H1 (cell line): ENCODE measurements around the gene UHRF2. TPM values are rescaled to one million over a fixed set of nuclear protein-coding genes. Genes with fewer than 3 reads are reported as not detected.

Source experiments
- CTCF ChIA-PET: fragments of 300-600 bp; sonication (Branson Sonifier 250); formaldehyde crosslinking; loops from one replicate; lab custom pipeline; 2021; ENCODE audit not compliant: partially characterized antibody; lab: Charles Lee
- POLR2A ChIA-PET: fragments of 300-600 bp; sonication (Branson Sonifier 250); formaldehyde crosslinking; loops from one replicate; lab custom pipeline; 2021; ENCODE audit warnings: inconsistent platforms; ENCODE audit not compliant: partially characterized antibody; lab: Charles Lee
- DNase-seq, 2 experiments: peaks; one replicate each; pipeline versions ENCODE4 v3.0.0 to v3.0.0-alpha.2; 2010 to 2022; ENCODE audit warnings: low spot score in 2 of 2, low read depth in 1 of 2, mixed read lengths in 1 of 2
- FAIRE-seq: peaks from 2 replicates; lab custom pipeline; 2011; peaks lifted over from hg19 to GRCh38; lab: Jason Lieb, UNC
- H2AFZ ChIP-seq: 2 replicates; pipeline ENCODE4 v1.8.1; 2012; ENCODE audit warnings: low read length, inconsistent platforms
- H2AK5ac ChIP-seq: 2 replicates; pipeline ENCODE4 v1.6.1; 2013; ENCODE audit warnings: low read depth, low read length
- H2BK120ac ChIP-seq: replicated peaks from 2 replicates; pipeline ENCODE3; 2013; ENCODE audit warnings: low read depth, low read length, inconsistent platforms
- H2BK12ac ChIP-seq: 2 replicates; pipeline ENCODE4 v1.6.1; 2013; ENCODE audit warnings: low read depth, low read length
- H2BK15ac ChIP-seq: 2 replicates; pipeline ENCODE4 v1.6.1; 2013; ENCODE audit warnings: low read length
- H2BK20ac ChIP-seq: 2 replicates; pipeline ENCODE4 v1.6.1; 2013; ENCODE audit warnings: low read length
- H2BK5ac ChIP-seq: 2 replicates; pipeline ENCODE4 v1.6.1; 2013; ENCODE audit warnings: low read depth, low read length
- H3K14ac ChIP-seq: 2 replicates; pipeline ENCODE4 v1.6.1; 2013; ENCODE audit warnings: inconsistent platforms; ENCODE audit not compliant: insufficient read length
- H3K18ac ChIP-seq: 2 replicates; pipeline ENCODE4 v1.6.1; 2013; ENCODE audit warnings: low read length; ENCODE audit errors: extremely low read depth
- H3K23ac ChIP-seq: 2 replicates; pipeline ENCODE4 v1.6.1; 2013; ENCODE audit warnings: inconsistent platforms; ENCODE audit not compliant: insufficient read length
- H3K23me2 ChIP-seq: 2 replicates; pipeline ENCODE4 v1.6.1; 2013; ENCODE audit warnings: low read depth, low read length
- H3K27ac ChIP-seq: 2 replicates; pipeline ENCODE4 v1.6.1; 2011; ENCODE audit warnings: low read depth, low read length, inconsistent platforms
- H3K27me3 ChIP-seq, 4 experiments: replicated peaks in 1 of 4; 1 replicate in 1 of 4; 2 replicates in 3 of 4; pipeline versions ENCODE4 v1.6.1 to v1.8.1; 2011 to 2013; ENCODE audit warnings: low read length in 3 of 4, mild to moderate bottlenecking in 3 of 4, inconsistent platforms in 2 of 4, mixed read lengths in 2 of 4, moderate library complexity in 1 of 4; ENCODE audit not compliant: control insufficient read depth in 3 of 4, insufficient read depth in 3 of 4; ENCODE audit errors: extremely low read depth in 1 of 4
- H3K36me3 ChIP-seq, 4 experiments: 2 replicates each; pipeline versions ENCODE4 v1.6.1 to v1.8.1; 2011 to 2013; ENCODE audit warnings: mild to moderate bottlenecking in 4 of 4, low read length in 3 of 4, moderate library complexity in 2 of 4, control low read depth in 1 of 4, inconsistent platforms in 1 of 4; ENCODE audit not compliant: insufficient read depth in 4 of 4, control insufficient read depth in 2 of 4
- H3K4ac ChIP-seq: replicated peaks from 2 replicates; pipeline ENCODE3; 2013; ENCODE audit warnings: low read length, low read depth, mixed read lengths, inconsistent platforms; ENCODE audit not compliant: insufficient read length
- H3K4me1 ChIP-seq, 4 experiments: replicated peaks in 1 of 4; 1 replicate in 1 of 4; 2 replicates in 3 of 4; pipeline versions ENCODE4 v1.6.1 to v1.8.1; 2011 to 2013; ENCODE audit warnings: low read length in 3 of 4, inconsistent platforms in 2 of 4, mixed read lengths in 1 of 4; ENCODE audit not compliant: insufficient read depth in 4 of 4, control insufficient read depth in 3 of 4
- H3K4me2 ChIP-seq, 2 experiments: 2 replicates each; pipeline versions ENCODE4 v1.6.1 to v1.8.1; 2011 to 2013; ENCODE audit warnings: low read depth in 2 of 2, low read length in 2 of 2, control low read depth in 1 of 2, inconsistent platforms in 1 of 2, mild to moderate bottlenecking in 1 of 2; ENCODE audit not compliant: insufficient read depth in 1 of 2
- H3K4me3 ChIP-seq, 4 experiments: fragments of 200-600, 300-600 bp in 1 of 4; sonication (generic), shearing (Covaris generic), sonication (Bioruptor Twin) in 1 of 4; 2 replicates each; pipeline versions ENCODE4 v1.5.1 to v1.8.1; 2011 to 2016; ENCODE audit warnings: low read length in 4 of 4, low read depth in 3 of 4, control low read depth in 2 of 4, inconsistent platforms in 2 of 4, mild to moderate bottlenecking in 2 of 4, mixed read lengths in 1 of 4, moderate library complexity in 1 of 4; ENCODE audit not compliant: insufficient read depth in 2 of 4; ENCODE audit errors: extremely low read depth in 1 of 4
- H3K56ac ChIP-seq: replicated peaks from 2 replicates; pipeline ENCODE3; 2013; ENCODE audit warnings: low read depth, mild to moderate bottlenecking, mixed read lengths, low read length, inconsistent platforms; ENCODE audit not compliant: insufficient read length
- H3K79me1 ChIP-seq: 2 replicates; pipeline ENCODE4 v1.6.1; 2013; ENCODE audit warnings: low read depth, low read length, control low read depth
- H3K79me2 ChIP-seq, 2 experiments: 2 replicates each; pipeline versions ENCODE4 v1.6.1 to v1.8.1; 2012 to 2013; ENCODE audit warnings: low read length in 2 of 2, mild to moderate bottlenecking in 2 of 2, inconsistent platforms in 1 of 2; ENCODE audit not compliant: insufficient read depth in 2 of 2, control insufficient read depth in 1 of 2
- H3K9ac ChIP-seq, 4 experiments: replicated peaks in 1 of 4; 1 replicate in 1 of 4; 2 replicates in 3 of 4; pipeline versions ENCODE4 v1.6.1 to v1.8.1; 2011 to 2013; ENCODE audit warnings: low read depth in 3 of 4, low read length in 3 of 4, control low read depth in 2 of 4, mild to moderate bottlenecking in 2 of 4, moderate library complexity in 2 of 4, inconsistent platforms in 1 of 4; ENCODE audit errors: extremely low read depth in 1 of 4
- H3K9me3 ChIP-seq, 2 experiments: 2 replicates each; pipeline versions ENCODE4 v1.6.1 to v1.8.1; 2012 to 2013; ENCODE audit warnings: mild to moderate bottlenecking in 2 of 2, moderate library complexity in 2 of 2, control low read depth in 1 of 2, inconsistent platforms in 1 of 2, low read depth in 1 of 2, low read length in 1 of 2, mixed read lengths in 1 of 2; ENCODE audit not compliant: insufficient read depth in 2 of 2
- H4K20me1 ChIP-seq, 2 experiments: replicated peaks in 1 of 2; 2 replicates each; pipeline versions ENCODE3 to v1.8.1; 2011 to 2013; ENCODE audit warnings: inconsistent platforms in 2 of 2, low read length in 2 of 2, mild to moderate bottlenecking in 1 of 2; ENCODE audit not compliant: insufficient read depth in 2 of 2, control insufficient read depth in 1 of 2
- H4K5ac ChIP-seq: 2 replicates; pipeline ENCODE4 v1.6.1; 2013; ENCODE audit warnings: low read length, low read depth, mixed read lengths, inconsistent platforms; ENCODE audit not compliant: insufficient read length
- H4K8ac ChIP-seq: 2 replicates; pipeline ENCODE4 v1.8.0; 2013; ENCODE audit warnings: mild to moderate bottlenecking, moderate library complexity, low read length, inconsistent platforms; ENCODE audit not compliant: insufficient read depth; ENCODE audit errors: extremely low read depth
- H4K91ac ChIP-seq: replicated peaks from 2 replicates; pipeline ENCODE3; 2013; ENCODE audit warnings: low read length, mixed read lengths, inconsistent platforms; ENCODE audit not compliant: insufficient read length
- BACH1 ChIP-seq: IDR thresholded peaks from 2 replicates; pipeline ENCODE4 v1.6.1; 2012; ENCODE audit warnings: low read length, improper control_type of control experiment
- BRCA1 ChIP-seq: IDR thresholded peaks from 2 replicates; pipeline ENCODE4 v1.6.1; 2012; ENCODE audit warnings: low read depth, low read length, improper control_type of control experiment
- CBX5 ChIP-seq: fragments of 300-800, 300-1000 bp; sonication (generic); IDR thresholded peaks from 2 replicates; pipeline ENCODE4 v1.7.1; 2016; ENCODE audit warnings: antibody characterized with exemption, low read length, low read depth
- EGR1 ChIP-seq: IDR thresholded peaks from 2 replicates; pipeline ENCODE4 v1.6.1; 2011; ENCODE audit warnings: low read depth, low read length, borderline replicate concordance
- GABPA ChIP-seq: IDR thresholded peaks from 2 replicates; pipeline ENCODE4 v1.6.1; 2011; ENCODE audit warnings: mild to moderate bottlenecking, low read length, moderate library complexity, borderline replicate concordance; ENCODE audit not compliant: insufficient read depth
- GTF2F1 ChIP-seq: IDR thresholded peaks from 2 replicates; pipeline ENCODE4 v1.6.1; 2012; ENCODE audit warnings: low read depth, low read length, improper control_type of control experiment, borderline replicate concordance
- NRF1 ChIP-seq: IDR thresholded peaks from 2 replicates; pipeline ENCODE4 v1.6.1; 2011; ENCODE audit warnings: mild to moderate bottlenecking, low read depth, low read length, improper control_type of control experiment
- SAP30 ChIP-seq: fragments of 300-600 bp; sonication (generic); IDR thresholded peaks from 2 replicates; pipeline ENCODE4 v1.7.1; 2012; ENCODE audit warnings: low read length, moderate library complexity, mild to moderate bottlenecking, inconsistent platforms; ENCODE audit not compliant: insufficient read depth, insufficient replicate concordance
- SIRT6 ChIP-seq: IDR thresholded peaks from one replicate; pipeline ENCODE4 v1.7.1; 2012; ENCODE audit warnings: low read length, inconsistent platforms
- SIX5 ChIP-seq: IDR thresholded peaks from 2 replicates; pipeline ENCODE4 v1.6.1; 2011; ENCODE audit warnings: mild to moderate bottlenecking, low read depth, low read length
- SP4 ChIP-seq: IDR thresholded peaks from 2 replicates; pipeline ENCODE4 v1.6.1; 2012; ENCODE audit warnings: low read length, inconsistent platforms
- WGBS, 2 experiments: shearing (Covaris generic) in 1 of 2; methylation state at CpG; one replicate each; pipeline versions ENCODE4 v1.1.6 to v1.1.7; 2013 to 2015; ENCODE audit warnings: low lambda C conversion rate in 2 of 2, mixed read lengths in 2 of 2, inconsistent platforms in 1 of 2, low coverage in 1 of 2, missing lambda C conversion rate in 1 of 2; ENCODE audit not compliant: insufficient replicate concordance in 2 of 2, insufficient coverage in 1 of 2, insufficient read length in 1 of 2; ENCODE audit errors: extremely low coverage in 1 of 2, missing lambda C conversion rate in 1 of 2; 5-methylcytosine and 5-hydroxymethylcytosine counted together
- polyA plus RNA-seq, 7 experiments: library from polyadenylated mRNA; depleted of rRNA in 3 of 7; stranded (reverse) in 5 of 7; unstranded in 2 of 7; fragments of >200 nt in 5 of 7; fragments of 200-250 nt in 2 of 7; gene quantifications; 1 replicate in 5 of 7; 2 replicates in 1 of 7; 4 replicates in 1 of 7; pipeline versions ENCODE4 v1.2.1 to v1.2.3, GENCODE V29; 2011 to 2013; ENCODE audit warnings: missing spikeins in 2 of 7, mixed read lengths in 2 of 7
- total RNA-seq: library from RNA; stranded (reverse); fragmentation: NEBNext Ultra II Directional; extraction: Animal tissue kit (Norgen Biotek cat#: 25700); gene quantifications from 2 replicates; pipeline ENCODE4 v1.2.1, GENCODE V29; 2021
- TF ChIP-seq, protein P1 (sequence below): IDR thresholded peaks from 2 replicates; pipeline ENCODE4 v1.6.1; 2012; ENCODE audit warnings: inconsistent platforms

The UHRF2 gene
- total and polyA plus RNA-seq, 2 of the 8 experiments (the other 6 are each of a cell fraction or from before 2014, with no cell fraction given) = 31.8 to 48.0 TPM

DNA sequence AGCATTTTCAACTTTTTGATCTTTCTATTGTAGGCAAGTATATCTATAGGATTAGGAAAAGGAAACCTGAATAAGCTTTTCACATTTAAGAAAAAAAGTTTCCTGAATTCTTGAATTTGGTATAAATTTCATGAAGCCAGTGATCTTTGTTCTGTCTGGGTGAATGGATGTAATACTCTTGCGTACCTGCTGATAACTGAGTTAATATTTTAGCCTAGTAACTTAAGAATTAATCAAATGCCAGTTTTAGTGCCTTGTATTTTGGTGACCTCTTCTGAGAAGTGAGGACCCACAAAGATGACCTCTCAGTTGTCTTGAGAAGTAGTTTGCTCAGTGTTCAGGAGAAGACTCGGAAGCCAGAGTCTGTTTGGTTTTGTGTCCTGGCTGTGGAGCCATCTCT lies 77.9 kb downstream of the UHRF2 start:
- H3K79me2 ChIP-seq = peaks cover 0 to 6% of the 10 kb centered on the region in 2 experiments; a peak in 2 of 4 replicates
- H3K79me1 ChIP-seq = no peaks in the 10 kb centered on the region
- H3K14ac ChIP-seq = no peak overlapping the region
- H3K18ac ChIP-seq = no peak overlapping the region
- WGBS, 2 experiments = 96% methylated on average over 2 of the region's 2 CpGs; no CpG with 5 or more reads in 1 of the 2 experiments
- no peak overlapping the region for H2AFZ ChIP-seq
- FAIRE-seq (no peak), DNase-seq (no peak)
- no peak overlapping the region for H2BK120ac ChIP-seq
- H2BK15ac ChIP-seq = no peak overlapping the region
- H3K56ac ChIP-seq = no peak overlapping the region
- peaks cover 3 to 41% (median 8%) of the 10 kb centered on the region in 4 experiments; a peak in 7 of 8 replicates for H3K36me3 ChIP-seq
- no peak overlapping the region for H3K23ac ChIP-seq
- H3K9me3 ChIP-seq = no peaks in the 10 kb centered on the region
- H3K4ac ChIP-seq = no peak overlapping the region
- no peak overlapping the region for H3K4me3 ChIP-seq
- no peak overlapping the region for H4K8ac ChIP-seq
- H3K27me3 ChIP-seq = no peaks in the 10 kb centered on the region
- H4K5ac ChIP-seq = no peak overlapping the region
- CTCF ChIA-PET = interaction anchor here (1.5 kb wide), 1 partner anchor 136 kb away, joined by 5 read pairs; no protein-coding TSS in a partner anchor
- H3K9ac ChIP-seq = no peak overlapping the region
- POLR2A ChIA-PET = no interaction called here
- peaks cover 3 to 4% of the 10 kb centered on the region in 2 experiments for H4K20me1 ChIP-seq
- no peak overlapping the region for H3K4me2 ChIP-seq
- no peak overlapping the region for H4K91ac ChIP-seq
- no peak overlapping the region for H2BK12ac ChIP-seq
- no peaks in the 10 kb centered on the region for H3K23me2 ChIP-seq
- no peak overlapping the region for H2BK5ac ChIP-seq
- H2AK5ac ChIP-seq = no peak overlapping the region
- no peak overlapping the region for H2BK20ac ChIP-seq
- H3K27ac ChIP-seq = no peak overlapping the region
- H3K4me1 ChIP-seq = no peaks in the 10 kb centered on the region
- no peak for TF ChIP-seq BACH1
- TF ChIP-seq GTF2F1 = no peak
- TF ChIP-seq SIRT6 = no peak
- TF ChIP-seq BRCA1 = no peak
- no peak for TF ChIP-seq SIX5
- TF ChIP-seq CBX5 = no peak
- TF ChIP-seq, protein P1, sequence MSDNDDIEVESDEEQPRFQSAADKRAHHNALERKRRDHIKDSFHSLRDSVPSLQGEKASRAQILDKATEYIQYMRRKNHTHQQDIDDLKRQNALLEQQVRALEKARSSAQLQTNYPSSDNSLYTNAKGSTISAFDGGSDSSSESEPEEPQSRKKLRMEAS = no peak
- no peak for TF ChIP-seq SAP30
- no peak for TF ChIP-seq SP4
- no peak for TF ChIP-seq GABPA
- no peak for TF ChIP-seq NRF1
- no peak for TF ChIP-seq EGR1
